OCI-LY1 (cell line): ENCODE results near the gene WNT11.

Experiments used
- EZH2 ChIP-seq: fragments of 200-600 bp; sonication (generic), shearing (Covaris generic); IDR thresholded peaks from 2 replicates; pipeline ENCODE4 v1.8.0; 2017; ENCODE audit warnings: borderline replicate concordance, mixed run types, mild to moderate bottlenecking, antibody characterized with exemption, low read length, moderate library complexity, mixed read lengths
- TF ChIP-seq, protein P1 (sequence below): fragments of 200-600 bp; sonication (generic), shearing (Covaris generic); IDR thresholded peaks from 2 replicates; pipeline ENCODE4 v1.5.1; 2017; ENCODE audit warnings: mild to moderate bottlenecking, antibody characterized with exemption, low read length, moderate library complexity, mixed read lengths

GRCh38 chr11:76176463-76176862 lies 29.8 kb downstream of the WNT11 start:
- no peak for TF ChIP-seq EZH2
- TF ChIP-seq, protein P1, sequence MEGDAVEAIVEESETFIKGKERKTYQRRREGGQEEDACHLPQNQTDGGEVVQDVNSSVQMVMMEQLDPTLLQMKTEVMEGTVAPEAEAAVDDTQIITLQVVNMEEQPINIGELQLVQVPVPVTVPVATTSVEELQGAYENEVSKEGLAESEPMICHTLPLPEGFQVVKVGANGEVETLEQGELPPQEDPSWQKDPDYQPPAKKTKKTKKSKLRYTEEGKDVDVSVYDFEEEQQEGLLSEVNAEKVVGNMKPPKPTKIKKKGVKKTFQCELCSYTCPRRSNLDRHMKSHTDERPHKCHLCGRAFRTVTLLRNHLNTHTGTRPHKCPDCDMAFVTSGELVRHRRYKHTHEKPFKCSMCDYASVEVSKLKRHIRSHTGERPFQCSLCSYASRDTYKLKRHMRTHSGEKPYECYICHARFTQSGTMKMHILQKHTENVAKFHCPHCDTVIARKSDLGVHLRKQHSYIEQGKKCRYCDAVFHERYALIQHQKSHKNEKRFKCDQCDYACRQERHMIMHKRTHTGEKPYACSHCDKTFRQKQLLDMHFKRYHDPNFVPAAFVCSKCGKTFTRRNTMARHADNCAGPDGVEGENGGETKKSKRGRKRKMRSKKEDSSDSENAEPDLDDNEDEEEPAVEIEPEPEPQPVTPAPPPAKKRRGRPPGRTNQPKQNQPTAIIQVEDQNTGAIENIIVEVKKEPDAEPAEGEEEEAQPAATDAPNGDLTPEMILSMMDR, result no peak
